Nasal cavity respiratory epithelium epithelial cell of viscerocranial mucosa (primary cell): ENCODE measurements around the gene SYT15B. TPM values are rescaled to one million over a fixed set of nuclear protein-coding genes. Genes with fewer than 3 reads are reported as not detected.

Source experiments
- total RNA-seq: library from RNA; depleted of rRNA; stranded (reverse); fragments of >200 nt; gene quantifications from 2 replicates; pipeline ENCODE4 v1.2.3, GENCODE V29; 2014

SYT15B gene
- total RNA-seq = not detected in 2 replicates

GRCh38 chr10:47763554-47764175, at the start of gene SYT15B:
Gene SYT15B, minus strand, starts transcription at chr10:47763592. Its CDS starts 952 bp downstream, at chr10:47762640.

Other genes with a start within 250 kb of the SYT15B start
- gene AGAP9, start 240.0 kb downstream of the SYT15B start, total RNA-seq = 2.4 and 2.8 TPM in 2 replicates
- not detected in 2 replicates for gene NPY4R2, start 155.1 kb upstream of the SYT15B start, total RNA-seq
- 13.7 TPM in 1 of 2 replicates, not detected in the other for gene FAM25C, start 236.2 kb upstream of the SYT15B start, total RNA-seq